Hepatocyte (in vitro differentiated cells): Measurements from ENCODE around the gene SLC6A17.

ENCODE experiments used
- EZH2 ChIP-seq: fragments of 200-600 bp; sonication (generic); IDR thresholded peaks from 2 replicates; pipeline ENCODE4 v1.6.1; 2016; ENCODE audit warnings: antibody characterized with exemption, mild to moderate bottlenecking, borderline replicate concordance
- EZH2phosphoT487 ChIP-seq: fragments of 200-600 bp; sonication (generic); IDR thresholded peaks from one replicate; pipeline ENCODE4 v1.6.1; 2018; ENCODE audit warnings: antibody characterized with exemption, mild to moderate bottlenecking, low read depth, moderate library complexity; ENCODE audit not compliant: unreplicated experiment, severe bottlenecking
- TF ChIP-seq, protein P1 (sequence below): fragments of 200-600 bp; sonication (generic); IDR thresholded peaks from 2 replicates; pipeline ENCODE4 v1.5.1; 2016; ENCODE audit warnings: antibody characterized with exemption, mild to moderate bottlenecking; ENCODE audit not compliant: poor library complexity

DNA sequence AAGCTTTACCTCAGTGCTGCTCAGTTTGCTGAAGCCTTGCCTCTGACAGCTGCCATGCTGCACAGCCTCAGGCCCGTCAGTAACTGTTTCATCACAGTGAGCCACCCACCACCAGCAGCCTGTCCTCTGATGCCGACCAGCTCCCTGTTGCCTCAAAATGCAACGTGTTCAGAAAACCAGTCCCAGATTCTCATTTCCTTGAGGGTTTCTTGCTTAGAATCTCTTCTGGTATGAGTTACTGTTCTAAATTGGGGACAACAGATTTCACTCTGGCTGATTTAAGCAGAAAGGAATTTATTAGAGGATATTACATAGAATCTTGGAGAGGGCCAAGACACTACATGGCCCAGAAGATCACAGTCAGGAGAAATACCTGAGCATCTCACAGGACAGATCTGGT is 27.1 kb upstream of the SLC6A17 start:
- TF ChIP-seq, protein P1, sequence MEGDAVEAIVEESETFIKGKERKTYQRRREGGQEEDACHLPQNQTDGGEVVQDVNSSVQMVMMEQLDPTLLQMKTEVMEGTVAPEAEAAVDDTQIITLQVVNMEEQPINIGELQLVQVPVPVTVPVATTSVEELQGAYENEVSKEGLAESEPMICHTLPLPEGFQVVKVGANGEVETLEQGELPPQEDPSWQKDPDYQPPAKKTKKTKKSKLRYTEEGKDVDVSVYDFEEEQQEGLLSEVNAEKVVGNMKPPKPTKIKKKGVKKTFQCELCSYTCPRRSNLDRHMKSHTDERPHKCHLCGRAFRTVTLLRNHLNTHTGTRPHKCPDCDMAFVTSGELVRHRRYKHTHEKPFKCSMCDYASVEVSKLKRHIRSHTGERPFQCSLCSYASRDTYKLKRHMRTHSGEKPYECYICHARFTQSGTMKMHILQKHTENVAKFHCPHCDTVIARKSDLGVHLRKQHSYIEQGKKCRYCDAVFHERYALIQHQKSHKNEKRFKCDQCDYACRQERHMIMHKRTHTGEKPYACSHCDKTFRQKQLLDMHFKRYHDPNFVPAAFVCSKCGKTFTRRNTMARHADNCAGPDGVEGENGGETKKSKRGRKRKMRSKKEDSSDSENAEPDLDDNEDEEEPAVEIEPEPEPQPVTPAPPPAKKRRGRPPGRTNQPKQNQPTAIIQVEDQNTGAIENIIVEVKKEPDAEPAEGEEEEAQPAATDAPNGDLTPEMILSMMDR, result no peak
- TF ChIP-seq EZH2, result no peak
- TF ChIP-seq EZH2phosphoT487, result no peak
